Femur (tissue), 1 donor: ENCODE data around the gene ZNF616.
A peak's percentile ranks its signal among the peaks of the same experiment; 100 is the strongest.

Experiments
- DNase-seq: peaks from one replicate; pipeline ENCODE4 v3.0.0-alpha.2; 2017

Gene ZNF616

DNA sequence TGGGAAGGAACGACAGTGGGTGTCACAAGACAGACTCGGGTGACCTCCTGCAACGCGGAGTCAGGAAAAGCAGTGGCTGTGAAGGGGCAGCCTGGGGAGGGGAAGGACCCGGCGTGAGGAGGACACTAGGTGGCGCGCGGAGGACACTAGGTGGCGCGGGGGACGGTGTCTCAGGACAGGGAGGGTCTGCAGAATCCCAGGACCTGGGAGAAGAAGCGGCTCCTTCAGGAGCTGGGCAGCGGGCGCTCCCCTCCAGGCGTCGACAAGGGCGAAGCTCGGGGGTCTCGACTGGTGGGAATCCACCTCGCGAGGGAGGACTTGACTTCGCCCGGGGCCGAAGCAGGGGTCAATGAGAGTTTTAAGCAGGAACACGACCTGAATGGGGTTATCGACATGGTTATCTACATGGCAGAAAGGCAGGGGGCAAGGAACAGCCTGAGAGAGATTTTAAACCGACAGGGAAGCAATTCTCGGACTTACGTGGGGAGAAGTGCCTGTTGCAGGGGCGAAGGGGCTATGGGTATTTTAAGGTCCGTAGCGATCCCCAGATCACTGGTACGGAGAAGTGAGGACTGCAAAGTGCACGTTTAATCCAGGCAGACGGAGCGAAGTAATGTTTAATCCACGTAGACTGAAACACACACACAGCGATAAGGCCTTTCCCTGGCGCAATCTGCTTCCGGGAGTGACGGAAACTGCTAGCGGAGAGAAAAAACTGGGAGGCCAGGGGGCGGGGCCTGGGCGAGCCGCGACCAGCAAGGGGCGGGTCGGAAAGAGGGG lies at the start of gene ZNF616:
TSS of gene ZNF616 (minus strand) at position 687 of the 780 bp plus-strand sequence. CDS start 9,426 bp downstream, outside the sequence.
- peak; percentile 99 for DNase-seq

DNA sequence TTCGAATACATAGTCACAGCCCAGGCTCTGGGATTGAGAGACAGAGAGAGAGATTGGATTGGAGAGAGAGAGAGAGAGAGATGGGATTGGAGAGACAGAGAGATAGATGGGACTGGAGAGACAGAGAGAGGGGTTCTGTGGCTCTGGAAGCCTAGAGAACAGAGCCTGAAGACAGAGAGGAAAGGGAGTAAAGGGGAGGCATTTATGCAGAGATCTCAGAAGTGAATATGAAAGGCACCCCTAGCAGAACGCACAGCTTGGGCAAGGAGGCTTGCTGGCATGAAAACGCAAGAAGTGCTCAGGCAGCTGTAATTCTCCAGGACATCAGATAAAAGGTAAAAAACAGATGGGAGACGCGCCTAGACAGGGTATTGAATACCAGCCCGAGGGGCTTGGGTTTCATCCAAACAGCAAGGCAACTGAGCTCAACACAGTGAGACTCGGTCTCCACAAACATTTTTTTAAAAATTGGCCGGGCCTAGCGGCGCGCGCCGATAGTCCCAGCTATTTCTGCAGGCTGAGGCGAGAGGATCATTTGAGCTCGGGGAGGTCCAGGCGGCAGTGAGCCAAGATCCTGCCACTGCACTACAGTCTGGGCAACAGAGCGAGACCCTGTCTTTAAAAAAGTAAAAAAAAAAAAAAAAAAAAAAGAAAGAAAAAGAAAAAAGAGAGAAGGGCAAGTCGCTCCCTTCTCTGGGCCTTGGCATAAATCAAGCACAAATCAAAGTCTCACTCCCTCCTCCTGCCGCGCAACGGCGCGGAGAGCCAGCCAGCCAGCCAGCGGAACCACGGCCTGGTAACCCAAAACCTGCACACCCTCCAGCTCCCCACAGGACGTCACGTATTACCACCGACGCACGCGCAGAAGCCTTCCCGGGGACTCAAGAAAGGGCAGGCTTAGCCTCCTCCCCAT lies 49.3 kb upstream of the ZNF616 start:
- DNase-seq, result no peak

DNA sequence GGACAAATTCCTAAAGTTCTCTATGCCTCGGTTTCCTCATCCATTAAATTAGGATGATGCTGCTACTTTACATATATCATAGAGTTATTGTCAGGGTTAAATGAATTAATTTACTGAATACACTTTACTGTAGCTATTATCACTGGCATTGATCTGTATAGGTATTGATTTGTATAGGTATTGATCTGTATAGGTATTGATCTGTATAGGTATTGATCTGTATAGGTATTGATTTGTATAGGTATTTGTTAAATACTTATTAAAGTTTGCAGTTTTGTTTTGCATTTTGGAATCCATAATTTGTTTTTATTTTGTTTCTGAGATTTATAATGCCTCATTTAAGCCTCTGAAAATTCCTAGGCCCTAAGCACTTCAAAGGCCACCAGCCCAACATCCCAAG lies 47.7 kb upstream of the ZNF616 start:
- DNase-seq, result no peak

DNA sequence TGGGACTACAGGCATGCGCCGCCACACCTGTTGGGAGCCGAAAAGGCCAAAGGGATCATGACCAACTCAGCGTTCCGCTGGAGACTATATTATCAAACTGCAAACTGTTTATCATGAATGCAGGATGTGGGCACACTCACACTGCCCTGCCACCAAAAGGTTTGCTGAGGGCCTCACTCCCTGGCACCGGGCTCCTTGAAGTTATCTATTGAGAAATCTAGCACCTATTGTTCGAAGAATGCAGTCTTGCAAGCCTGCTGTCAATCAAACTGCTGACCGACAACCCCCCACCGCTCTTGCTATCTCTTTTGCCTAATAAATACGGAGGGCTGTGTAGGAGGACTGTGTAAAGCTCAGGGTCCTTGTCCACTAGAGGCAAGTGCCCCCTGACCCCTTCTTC lies 36.8 kb upstream of the ZNF616 start:
- DNase-seq, result no peak

DNA sequence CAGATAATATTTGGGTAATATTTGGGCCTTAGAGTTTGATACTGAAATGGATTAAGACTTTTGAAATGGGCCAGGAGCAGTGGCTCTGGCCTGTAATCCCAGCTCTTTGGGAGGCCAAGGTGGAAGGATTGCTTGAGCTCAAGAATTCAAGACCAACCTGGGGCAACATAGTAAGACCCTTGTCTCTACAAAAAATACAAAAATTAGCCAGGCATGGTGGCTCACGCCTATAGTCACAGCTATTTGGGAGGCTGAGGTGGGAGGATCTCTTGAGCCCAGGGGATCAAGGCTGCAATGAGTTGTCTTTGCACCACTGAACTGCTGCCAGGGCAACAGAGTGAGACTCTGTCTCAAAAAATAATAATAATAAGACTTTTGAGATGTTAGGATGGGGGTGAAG lies 32.6 kb upstream of the ZNF616 start:
- no peak for DNase-seq

DNA sequence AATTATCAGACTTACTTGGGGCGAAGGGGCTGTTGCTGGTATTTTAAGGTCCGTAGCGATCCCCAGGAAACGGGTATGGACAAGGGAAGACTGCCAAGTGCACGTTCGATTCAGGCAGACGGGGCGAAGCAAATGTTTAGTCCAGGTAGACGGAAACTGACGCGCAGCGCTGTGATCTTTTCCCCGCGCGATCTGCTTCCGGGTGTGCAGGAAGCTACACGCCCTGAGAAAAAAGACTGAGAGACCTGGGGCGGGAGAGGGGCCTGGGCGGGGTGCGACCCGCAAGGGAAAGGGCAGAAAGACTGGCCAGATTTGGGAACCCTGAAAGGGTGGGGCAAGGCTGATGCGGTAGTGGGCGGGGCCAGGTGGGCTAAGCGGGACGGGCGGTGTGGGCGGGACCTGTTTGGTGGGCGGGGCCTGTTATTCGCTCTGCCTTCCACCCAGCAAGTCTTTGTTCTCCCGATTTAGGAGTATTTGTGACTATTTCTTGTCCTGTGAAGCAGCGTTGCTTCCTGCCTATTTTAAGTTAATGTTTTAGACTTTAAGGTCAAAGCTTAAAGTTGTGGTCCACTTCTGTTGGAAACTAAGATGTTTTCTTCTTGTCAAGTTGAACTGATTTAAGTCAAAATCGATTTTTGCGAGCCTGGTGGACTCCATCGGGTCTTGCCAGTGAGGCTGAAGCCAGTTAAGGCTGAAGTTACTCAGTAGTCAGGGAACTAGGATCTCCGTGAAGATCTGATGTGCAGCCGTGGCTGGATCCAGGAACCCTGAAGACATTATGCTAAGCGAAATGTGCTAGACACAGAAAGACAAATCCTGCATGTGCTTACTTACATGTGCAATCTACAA lies 31.8 kb upstream of the ZNF616 start, which contains the start of gene ZNF836:
TSS of gene ZNF836 (minus strand) at position 301 of the 849 bp plus-strand sequence. CDS start 3,549 bp downstream, outside the sequence.
- DNase-seq, result peak; percentile 91

DNA sequence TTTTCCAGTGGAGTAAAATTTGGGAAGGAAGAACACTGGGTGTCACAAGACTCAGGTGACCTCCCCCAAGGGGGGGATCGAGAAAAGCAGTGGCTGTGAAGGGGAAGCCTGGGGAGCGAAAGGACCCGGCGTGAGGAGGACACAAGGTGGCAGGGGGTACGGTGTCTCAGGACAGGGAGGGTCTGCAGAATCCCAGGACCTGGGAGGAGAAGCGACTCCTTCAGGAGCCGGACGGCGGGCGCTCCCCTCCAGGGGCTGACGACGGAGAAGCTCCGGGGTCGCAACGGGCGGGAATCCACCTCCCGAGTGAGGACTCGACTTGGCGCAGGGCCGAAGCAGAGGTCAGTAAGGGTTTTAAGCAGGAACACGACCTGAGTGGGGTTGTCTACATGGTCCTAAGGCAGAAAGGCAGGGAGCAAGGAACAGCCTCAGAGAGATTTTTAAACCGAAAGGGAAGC lies 31.2 kb upstream of the ZNF616 start:
- peak; percentile 49 for DNase-seq

DNA sequence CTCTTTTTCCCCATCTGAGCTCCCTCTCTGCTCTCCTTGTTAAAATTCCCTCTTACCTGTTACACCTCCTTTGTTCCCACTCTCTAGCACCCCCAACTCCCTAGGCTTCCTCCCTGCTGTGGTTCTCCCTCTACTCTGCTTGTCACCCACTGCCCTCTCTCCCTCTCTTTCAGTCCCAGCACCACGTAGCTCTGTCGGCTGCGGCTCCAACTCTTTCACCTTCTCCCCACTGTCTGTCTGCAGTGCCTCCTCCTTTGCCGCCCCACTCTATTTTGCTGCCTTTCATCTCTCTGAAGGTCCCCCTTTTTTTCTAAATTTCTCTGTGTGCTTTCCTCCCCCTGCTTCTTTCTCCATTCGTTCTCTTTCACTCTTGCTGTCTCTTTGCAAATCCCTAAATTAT lies 30.6 kb upstream of the ZNF616 start:
- no peak for DNase-seq

DNA sequence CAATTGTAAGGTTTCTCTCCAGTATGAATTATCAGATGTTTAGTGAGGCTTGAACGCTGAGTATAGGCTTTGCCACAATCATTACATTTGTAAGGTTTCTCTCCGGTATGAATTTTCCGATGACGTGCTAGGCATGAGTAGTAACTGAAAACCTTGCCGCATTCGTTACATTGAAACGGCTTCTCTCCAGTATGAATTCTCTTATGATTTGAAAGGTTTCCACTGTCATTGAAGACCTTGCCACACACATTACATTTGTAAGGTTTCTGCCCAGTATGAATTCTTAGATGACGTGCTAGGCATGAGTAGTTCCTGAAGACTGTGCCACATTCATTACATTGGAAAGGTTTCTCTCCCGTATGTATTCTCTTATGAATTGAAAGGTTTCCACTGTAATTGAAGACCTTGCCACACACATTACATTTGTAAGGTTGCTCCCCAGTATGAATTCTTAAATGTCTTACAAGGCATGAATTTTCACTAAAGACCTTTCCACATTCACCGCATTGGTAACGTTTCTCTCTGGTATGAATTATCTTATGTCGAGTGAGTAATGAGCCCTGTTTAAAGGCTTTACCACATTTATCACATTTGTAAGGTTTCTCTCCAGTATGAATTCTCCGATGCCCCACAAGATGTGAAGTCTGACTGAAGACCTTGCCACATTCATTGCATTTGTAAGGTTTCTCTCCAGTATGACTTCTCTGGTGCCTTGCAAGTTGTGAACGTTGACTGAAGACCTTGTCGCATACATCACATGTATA lies 16.0 kb upstream of the ZNF616 start:
- DNase-seq, result no peak

DNA sequence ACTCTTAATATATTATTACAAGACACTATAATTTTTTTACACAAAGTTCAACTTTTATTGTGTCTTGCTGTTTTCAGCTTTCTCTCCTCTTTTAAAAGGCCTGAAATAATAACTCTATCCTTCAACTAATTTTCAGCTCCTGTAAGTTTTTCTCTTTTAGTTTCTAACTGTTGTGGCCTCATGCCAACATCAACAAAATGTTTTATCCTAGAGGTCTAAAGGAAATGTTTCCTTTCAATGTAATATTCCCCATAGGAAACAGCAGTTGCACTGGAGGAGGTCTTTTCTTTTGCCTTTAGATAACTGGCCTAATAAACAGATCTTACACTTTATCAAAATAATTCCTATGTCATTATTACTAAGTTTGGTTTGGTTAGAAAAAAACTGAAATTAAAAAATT lies 8.5 kb upstream of the ZNF616 start:
- DNase-seq, result no peak

DNA sequence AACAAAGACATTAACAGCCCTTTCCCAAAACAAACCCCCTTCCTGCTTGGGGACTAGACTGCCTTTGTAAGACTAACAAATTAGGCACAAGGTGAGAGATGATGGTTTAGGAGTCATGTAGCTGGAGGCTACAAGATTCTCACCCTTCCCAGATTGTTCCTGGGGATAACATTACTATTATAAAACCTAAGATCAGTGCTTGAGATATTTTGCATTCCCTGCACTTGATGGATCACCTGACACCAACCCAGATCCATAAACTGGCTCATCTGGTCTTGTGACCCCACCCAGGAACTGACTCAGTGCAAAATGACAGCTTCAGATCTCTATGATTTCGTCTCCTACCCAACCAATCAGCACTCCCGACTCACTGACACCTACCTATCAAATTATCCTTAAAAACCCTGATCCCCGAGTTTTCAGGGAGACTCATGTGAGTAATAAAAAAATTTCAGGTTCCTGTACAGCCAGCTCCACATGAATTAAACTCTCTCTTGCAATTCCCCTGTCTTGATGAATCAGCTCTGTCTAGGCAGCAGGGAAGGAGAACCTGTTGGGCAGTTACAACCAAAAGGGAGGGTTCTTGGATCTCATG lies 2.4 kb upstream of the ZNF616 start:
- DNase-seq, result no peak

DNA sequence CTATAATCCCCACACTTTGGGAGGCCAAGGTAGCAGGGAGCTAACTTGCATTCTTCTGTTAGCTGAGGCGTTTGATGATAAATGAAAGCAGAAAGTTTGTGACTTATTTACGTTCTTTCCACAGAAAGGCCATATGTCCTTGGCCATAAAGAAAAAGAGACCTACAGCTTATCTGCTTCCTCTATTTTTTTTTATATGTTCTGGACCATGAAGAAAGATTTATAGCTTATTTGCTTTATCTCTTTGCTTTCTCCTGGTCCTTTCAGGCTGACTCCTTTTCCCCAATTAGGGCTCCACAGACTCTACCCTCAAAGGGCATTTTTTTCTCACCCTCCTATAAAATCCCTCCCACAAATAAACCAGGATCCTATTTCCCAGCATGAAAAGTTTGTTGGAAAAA lies 1.5 kb upstream of the ZNF616 start:
- no peak for DNase-seq

DNA sequence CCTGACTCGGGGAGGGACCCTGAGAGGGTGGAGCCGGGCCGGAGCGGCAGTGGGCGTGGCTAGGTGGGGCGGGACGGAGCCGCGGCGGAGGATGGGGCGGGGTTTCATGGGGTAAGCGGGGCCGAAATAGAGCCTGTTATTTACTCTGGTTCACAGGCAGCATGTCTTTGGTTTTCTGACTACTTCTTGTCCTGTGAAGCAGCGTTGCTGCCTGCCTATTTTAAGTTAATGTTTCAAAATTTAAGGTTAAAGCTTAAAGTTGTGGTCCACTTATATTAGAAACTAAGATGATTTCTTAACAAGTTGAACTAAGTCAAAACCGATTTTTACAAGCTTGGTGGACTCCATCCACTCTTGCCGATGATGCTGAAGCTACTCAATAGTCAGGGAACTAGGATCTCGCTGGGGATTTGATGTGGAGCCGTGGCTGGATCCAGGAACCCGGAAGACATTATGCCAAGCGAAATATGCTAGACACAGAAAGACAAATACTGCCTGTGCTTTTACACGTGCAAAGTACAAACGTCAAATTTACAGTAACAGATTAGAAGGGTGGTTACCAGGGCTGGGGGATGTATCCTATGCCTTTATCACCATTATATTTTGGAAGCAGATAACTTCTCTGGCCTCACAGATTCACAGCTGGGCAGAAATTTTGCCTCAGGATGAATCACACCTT lies 433 bp upstream of the ZNF616 start:
- no peak for DNase-seq

DNA sequence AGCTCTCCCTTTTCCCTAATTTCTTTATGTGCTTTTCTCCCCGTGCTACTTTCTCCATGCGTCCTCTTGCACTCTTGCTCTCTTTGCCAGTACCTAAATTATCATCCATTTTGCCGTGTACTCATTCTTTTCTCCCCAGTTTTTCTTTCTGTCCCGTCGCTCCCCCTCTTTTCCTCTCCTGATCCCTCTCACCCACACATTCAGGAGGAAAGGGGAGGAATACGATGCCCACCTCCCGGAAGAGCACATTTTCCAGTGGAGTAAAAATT lies 821 bp downstream of the ZNF616 start:
- DNase-seq, result no peak

DNA sequence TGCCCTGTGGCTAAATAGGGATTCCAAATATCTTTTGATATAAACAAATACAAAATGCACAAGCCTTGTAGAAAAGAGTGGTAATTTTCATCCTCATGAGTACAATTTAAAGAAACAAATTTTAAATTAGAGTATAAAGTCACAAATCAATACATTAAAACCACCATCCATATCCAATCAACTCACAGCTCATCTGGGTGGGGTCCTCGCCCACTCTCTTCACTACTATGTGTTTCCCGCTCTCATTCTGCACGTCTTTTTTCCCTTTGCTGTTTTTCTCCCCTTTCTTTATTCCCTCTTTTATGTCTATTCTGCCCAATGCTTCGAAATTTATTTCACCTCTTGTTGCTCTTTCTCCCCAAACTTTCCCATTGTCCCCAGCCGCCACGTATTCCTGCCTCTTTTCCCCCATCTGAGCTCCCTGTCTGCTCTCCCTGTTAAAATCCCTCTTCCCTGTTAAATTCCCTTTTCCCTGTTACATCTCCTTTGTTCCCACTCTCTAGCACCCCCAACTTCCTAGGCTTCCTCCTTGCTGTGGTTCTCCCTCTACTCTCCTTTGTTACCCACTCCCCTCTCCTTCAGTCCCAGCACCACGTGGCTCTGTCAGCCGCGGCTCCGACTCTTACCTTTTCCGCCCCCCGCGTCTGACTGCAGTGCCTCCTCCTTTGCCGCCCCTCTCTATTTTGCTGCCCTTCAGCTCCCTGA lies 1.3 kb downstream of the ZNF616 start:
- DNase-seq, result peak; percentile 43

DNA sequence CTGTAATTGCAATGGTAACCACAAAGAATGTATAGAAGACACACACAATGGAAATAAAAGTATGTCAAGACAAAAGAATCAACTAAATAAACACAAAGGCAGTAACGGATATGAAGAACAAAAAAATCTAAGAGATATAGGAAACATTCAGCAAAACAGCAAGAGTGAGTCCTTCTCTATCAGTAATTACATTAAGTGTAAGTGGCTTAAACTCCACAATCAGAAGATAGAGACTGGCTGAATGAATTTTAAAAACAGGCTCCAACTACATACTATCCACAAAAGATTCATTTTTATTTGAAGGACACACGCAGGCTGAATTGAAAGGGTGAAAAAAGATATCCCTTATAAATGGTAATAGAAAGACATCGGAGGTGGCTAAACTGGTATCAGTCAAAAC lies 19.5 kb downstream of the ZNF616 start:
- DNase-seq, result no peak

DNA sequence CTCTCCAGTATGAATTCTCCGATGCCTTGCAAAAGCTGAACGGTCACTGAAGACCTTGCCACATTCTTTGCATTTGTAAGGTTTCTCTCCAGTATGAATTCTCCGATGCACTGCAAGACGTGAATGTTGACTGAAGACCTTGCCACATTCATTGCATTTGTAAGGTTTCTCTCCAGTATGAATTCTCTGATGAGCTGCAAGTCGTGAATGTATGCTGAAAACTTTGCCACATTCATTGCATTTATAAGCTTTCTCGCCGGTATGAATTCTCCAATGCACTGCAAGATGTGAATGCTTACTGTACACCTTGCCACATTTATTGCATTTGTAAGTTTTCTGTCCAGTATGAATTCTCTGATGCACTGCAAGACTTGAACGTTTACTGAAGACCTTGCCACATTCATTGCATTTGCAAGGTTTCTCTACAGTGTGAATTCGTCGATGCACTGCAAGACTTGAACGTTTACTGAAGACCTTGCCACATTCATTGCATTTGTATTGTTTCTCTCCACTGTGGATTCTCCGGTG lies 24.1 kb downstream of the ZNF616 start:
- no peak for DNase-seq

DNA sequence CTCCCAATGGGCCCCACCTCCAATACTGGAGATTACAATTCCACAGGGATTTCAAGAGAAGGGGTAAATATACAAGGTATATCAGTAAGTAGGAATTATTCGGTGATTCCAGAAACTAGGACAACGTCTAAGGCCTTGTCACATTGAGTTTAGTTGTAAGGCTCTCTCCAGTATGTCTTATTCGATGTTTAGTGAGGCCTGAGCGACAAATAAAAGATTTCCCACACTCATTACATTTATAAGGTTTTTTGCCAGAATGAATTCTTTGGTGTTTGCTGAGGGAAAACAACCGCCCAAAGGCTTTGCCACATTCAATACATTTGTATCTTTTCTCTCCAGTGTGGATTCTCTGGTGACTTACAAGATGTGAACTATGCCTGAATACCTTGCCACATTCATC lies 25.0 kb downstream of the ZNF616 start:
- DNase-seq, result no peak

DNA sequence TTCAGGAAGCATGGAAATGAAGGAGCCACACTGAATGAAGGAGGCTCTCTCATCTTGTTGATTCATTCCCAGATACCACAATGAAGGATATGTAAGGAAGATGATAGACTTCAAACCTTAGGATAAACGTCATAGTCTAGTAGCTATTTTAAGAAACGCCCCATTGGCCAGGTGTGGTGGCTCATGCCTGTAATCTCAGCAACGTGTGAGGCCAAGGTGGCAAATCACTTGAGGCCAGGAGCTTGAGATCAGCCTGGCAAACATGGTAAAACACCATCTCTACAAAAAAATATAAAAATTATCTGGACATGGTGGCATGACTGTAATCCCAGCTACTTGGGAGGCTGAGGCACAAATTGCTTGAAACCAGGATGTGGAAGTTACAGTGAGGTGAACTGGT lies 27.1 kb downstream of the ZNF616 start:
- no peak for DNase-seq

DNA sequence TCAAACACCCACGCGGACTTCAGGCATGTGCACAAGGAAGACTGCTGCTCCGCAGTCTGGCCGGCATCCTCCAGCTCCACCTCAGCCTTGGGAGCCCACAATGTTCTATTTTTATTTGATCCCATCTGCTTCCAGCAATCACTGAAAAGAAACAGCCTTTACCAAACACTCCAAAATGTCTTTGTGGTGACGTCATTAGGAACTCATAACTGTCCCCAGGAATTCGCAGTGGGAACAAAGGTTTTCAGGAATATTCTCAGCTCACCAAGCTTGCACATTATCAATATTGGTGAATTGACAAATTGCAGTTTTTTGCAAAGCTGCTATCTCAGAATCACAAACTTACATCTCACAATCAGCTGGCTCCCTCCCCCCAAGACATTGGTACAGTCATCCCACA lies 29.0 kb downstream of the ZNF616 start:
- no peak for DNase-seq
